GM18873 (cell line): Measurements from ENCODE around the gene SPG7.

ENCODE experiments used
- ATAC-seq: cut with Tn5 transposase; IDR thresholded peaks from one replicate; pipeline ENCODE4 v1.9.1; 2021; ENCODE audit warnings: mild to moderate bottlenecking, moderate library complexity, moderate number of reproducible peaks; ENCODE audit not compliant: unreplicated experiment, low FRiP score

SPG7 gene

DNA sequence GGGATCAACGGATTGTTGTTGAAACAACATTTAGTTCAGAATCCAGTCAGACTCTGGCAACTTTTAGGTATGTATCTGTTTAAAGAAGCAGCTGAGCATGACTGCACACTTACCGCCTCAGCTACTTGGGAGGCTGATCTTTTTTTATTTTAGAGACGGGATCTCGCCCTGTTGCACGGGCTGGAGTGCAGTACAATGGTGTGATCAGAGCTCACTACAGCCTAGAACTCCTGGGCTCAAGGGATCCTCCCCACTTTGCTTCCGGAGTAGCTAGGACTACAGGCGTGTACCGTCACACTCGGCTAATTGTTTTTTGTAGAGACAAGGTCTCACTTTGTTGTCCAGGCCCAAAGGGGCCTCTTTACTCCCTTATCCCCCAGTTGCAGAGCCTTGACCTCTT is 2.3 kb downstream of the SPG7 start:
- no peak for ATAC-seq

- no peak for ATAC-seq
These were observed 3.2 kb downstream of the SPG7 start for GRCh38 chr16:89511374-89511773.

GRCh38 chr16:89512453-89512852 is 4.2 kb downstream of the SPG7 start:
- no peak for ATAC-seq

- no peak for ATAC-seq
These were observed 8.9 kb downstream of the SPG7 start for GRCh38 chr16:89517128-89517527.

DNA sequence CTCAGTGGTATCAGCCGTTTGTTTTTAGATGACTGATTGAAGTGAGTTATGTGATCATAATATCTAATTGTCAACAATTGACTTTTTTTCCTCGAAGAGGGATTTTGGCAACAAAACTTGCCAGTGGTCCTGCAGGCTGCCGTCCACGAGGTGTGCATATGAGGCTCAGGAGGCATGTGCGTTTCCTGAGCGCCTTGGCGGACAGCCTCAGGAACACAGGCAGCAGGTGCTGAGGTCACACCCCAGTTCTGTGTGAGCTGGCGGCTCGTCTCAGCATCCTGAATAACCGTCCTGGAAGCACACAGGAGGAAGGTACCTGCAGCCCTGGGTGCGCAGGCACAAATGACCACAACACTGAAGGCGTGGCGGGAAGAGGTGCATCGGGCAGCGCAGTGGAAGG is 11.7 kb downstream of the SPG7 start:
- ATAC-seq: no peak

DNA sequence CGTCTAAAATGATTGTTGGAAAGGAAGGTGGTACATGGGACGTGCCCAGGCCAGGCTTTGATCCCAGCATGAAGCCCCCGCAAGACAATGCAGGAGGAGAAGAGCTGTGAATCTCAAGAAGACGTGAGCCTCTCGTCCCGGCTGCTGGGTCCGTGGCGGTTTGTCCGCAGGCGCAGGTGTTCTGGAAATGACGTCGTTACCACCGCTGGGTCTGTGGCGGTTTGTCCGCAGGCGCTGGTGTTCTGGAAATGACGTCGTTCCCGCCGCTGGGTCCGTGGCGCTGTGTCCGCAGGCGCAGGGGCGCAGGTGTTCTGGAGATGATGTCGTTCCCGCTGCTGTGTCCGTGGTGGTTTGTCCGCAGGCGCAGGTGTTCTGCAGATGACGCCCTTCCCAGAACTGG is 14.1 kb downstream of the SPG7 start:
- no peak for ATAC-seq

DNA sequence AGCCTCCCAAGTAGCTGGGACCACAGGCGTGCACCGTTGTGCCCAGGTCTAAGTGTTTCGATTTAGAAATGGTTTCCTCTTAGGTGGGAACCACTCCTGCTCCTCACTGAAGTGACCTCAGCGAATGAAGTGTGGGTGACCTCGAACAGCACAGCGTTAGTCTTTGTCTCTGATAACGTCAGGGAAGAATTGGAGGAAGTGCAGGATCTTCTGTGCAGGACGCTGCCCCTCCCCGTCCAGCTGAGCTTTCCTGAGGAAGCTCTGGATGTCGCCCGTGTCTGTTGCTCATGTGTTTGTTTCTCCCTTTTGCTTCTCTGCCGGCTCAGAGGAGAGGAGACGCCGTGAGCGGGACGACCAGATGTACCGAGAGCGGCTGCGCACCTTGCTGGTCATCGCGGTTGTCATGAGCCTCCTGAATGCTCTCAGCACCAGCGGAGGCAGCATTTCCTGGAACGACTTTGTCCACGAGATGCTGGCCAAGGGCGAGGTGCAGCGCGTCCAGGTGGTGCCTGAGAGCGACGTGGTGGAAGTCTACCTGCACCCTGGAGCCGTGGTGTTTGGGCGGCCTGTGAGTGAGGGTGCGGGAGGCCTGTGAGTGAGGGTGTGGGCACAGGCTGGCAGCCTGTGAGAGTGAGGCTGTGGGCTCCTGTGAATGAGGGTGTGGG is 15.6 kb downstream of the SPG7 start:
- no peak for ATAC-seq

DNA sequence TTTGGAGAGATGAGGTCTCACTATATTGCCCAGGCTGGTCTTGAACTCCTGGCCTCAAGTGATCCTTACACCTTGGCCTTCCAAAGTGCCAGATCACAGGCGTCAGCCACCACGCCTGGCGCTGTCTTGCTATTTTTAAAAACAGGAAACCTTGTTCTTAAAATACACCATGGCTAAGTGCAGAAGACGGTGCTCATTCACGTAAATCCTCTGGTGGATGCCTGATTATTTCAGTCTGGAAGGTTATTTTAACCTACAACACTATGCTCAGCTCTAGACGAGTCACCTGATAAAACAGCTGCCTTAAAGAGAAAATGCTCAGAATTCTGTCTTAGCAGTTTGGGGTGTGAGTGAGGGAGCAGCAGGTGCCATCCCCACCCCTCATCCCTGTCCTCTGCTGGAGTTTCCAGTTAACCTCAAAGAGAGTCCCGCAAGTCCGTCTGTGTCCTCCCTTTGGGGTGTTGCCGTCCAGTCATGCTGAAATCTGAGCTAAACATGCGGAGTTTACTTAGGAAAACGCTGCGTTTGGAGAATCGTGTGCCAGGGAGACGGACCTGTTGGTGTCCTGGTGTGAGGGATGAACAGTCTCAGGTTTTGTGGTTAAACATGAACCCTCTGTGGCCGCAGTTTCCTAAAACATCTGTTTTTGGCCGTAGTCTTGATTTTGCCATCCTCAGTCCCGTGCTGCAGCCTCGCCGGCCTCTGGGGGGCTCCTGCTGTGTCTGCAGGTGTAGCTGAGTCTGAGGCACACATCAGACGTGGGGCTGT is 17.1 kb downstream of the SPG7 start:
- ATAC-seq: no peak

DNA sequence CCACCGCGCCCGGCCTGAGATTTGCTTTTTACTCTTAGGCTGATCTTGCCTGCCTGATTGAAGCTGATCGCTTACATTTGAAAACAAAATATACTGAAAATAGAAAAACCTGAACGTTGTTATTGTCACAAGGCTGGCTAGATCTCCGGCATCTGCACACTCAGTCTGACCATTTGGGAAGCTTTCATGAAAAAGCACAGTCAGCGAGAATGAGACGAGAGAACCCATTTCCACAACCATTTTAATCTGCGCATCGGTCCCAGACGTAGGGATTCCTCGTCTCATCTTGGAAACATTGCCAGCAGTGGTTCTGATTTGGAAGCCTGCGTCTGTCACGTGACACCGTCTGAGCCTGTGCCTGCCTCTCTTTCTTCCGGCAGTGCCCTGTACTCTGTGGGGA is 20.9 kb downstream of the SPG7 start:
- no peak for ATAC-seq

DNA sequence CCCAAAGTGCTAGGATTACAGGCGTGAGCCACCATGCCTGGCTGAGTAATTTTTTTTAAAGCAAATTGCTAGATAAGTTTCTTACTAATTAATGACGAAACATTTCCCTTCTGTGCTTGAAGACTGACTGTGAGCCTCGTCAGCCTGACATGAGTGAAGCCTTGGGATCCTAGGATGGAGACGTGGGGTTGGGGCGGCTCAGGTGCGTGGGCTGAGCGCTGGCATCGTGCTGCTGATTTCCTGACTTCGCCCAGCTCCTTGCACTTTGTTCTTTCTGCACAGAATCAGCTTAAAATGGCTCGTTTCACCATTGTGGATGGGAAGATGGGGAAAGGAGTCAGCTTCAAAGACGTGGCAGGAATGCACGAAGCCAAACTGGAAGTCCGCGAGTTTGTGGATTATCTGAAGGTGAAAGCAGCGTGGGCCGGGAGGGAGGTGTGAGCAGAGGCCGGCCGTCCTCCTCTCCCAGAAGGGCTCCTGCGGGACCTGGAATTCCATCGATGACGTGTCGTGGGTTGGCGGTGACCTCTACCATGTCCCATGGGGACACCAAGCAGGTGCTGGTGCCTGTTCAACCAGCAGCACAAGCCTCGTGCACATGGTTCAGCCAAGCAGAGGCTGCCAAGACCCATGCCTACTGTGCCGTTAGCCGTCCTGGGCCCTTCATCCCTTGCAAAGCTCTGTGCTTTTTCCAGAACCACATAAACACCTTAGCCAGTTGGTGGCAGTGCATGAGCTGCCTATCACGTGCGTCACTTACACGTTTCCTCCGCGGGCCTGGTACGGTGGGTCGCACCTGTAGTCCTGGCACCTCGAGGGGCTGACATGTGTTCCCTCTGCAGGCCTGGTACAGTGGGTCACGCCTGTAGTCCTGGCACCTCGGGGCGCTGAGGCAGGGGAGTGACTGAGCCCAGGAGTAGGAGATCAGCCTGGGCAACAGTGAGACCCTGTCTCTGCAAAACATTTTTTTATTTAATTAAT is 22.5 kb downstream of the SPG7 start:
- no peak for ATAC-seq

GRCh38 chr16:89531821-89532526 is 23.8 kb downstream of the SPG7 start:
- ATAC-seq: no peak

GRCh38 chr16:89534252-89534756 is 26.1 kb downstream of the SPG7 start:
- no peak for ATAC-seq

DNA sequence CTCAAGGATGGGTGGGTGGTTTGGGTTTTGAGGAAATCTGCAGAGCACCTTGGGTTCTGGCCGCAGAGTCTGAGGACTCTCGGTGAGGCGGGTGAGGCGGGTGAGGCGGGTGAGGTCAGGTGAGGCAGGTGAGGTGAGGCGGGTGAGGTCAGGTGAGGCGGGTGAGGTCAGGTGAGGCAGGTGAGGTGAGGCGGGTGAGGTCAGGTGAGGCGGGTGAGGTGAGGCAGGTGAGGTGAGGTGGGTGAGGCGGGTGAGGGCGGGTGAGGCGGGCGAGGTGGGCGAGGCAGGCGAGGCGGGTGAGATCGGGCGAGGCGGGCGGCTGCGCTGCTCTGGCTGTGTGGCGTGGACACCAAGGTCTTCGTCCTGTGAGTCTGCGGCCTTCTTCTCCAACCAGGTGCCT is 28.2 kb downstream of the SPG7 start:
- no peak for ATAC-seq

GRCh38 chr16:89536886-89537548 is 28.8 kb downstream of the SPG7 start:
- no peak for ATAC-seq

DNA sequence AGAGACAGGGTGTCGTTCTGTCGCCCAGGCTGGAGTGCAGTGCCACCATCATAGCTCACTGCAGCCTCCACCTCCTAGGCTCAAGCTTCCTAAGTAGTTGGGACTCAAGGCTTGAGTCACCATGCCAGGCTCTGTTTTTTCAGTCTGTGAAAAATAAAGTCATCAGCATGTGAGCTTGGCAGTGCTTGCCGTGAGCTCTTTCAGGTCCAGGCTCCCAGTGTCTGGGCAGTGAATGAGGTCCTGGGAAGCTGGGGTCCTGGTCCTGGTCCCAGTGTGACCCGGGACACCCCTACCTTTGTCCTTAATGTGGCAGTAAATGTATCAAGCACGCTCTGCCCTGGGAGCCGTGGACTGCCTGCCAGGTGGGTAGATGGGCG is 29.3 kb downstream of the SPG7 start:
- no peak for ATAC-seq

DNA sequence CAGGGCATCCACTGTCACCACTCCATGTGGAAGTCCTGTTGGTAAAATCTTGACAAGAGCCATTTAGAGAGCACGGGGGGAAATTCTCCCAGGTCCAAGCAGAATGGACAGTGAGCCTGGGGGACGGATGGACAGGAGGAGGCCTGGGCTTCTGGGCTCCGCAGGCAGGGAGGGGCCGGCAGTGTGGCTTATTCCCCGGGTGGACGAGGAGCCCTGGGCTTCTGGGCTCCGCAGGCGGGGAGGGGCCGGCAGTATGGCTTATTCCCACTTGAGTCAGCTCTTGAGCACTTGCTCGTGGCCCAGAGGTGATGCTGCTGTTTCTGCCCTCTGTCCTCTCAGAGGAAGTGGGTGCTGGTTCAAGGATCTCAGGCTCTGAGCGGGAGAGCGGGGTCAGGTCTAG is 30.1 kb downstream of the SPG7 start:
- no peak for ATAC-seq

- no peak for ATAC-seq
These were observed 32.4 kb downstream of the SPG7 start for GRCh38 chr16:89540557-89540956.

- no peak for ATAC-seq
These were observed 33.6 kb downstream of the SPG7 start for GRCh38 chr16:89541792-89542191.

DNA sequence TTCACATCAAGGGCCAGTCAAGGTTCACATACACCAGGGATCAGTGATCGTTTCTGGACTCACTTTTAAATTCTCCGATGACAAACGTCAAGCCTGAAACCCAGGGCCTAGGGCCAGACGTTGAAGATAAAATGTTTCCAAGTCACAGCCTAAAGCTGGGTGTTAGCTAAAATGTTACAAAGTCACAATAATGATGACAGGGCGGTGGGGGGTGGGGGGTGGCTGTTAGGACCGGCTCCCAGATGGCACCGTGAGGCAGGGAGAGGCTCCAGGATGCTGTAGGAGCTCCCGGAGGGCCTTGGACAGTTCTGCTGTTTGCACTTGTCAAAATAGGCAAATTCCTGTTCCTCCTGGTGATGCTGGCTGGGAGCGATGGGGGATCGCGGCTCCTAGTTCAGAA is 35.9 kb downstream of the SPG7 start:
- no peak for ATAC-seq

DNA sequence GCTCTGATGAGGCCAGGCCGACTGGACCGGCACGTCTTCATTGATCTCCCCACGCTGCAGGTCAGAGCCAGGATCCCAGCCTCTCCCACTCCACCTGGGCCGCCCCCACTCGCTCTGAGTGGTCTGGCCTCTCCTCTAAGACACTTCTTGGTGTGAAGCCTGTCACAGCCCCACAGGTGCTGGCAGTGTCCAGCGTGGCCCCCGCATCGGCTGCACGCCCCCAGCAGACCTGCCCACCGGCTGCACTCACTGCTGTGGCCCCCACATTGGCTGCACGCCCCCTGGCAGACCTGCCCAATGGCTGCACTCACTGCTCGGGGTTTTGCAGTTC is 36.5 kb downstream of the SPG7 start:
- no peak for ATAC-seq
